GM12891 (cell line): ENCODE results near the gene SPATS2.

Source experiments
- PAX5 ChIP-seq: IDR thresholded peaks from 2 replicates; pipeline ENCODE4 v1.6.1; 2011; ENCODE audit warnings: low read length, moderate library complexity, mild to moderate bottlenecking; ENCODE audit not compliant: insufficient read depth, severe bottlenecking
- POLR2A ChIP-seq: IDR thresholded peaks from 2 replicates; pipeline ENCODE4 v1.6.1; 2011; ENCODE audit warnings: low read depth, low read length, control low read depth
- POLR2AphosphoS5 ChIP-seq: IDR thresholded peaks from 2 replicates; pipeline ENCODE4 v1.6.1; 2011; ENCODE audit warnings: low read depth, low read length, control low read depth
- POU2F2 ChIP-seq: IDR thresholded peaks from 2 replicates; pipeline ENCODE4 v1.6.1; 2011; ENCODE audit warnings: low read depth, mild to moderate bottlenecking, control low read depth, low read length, moderate library complexity
- SPI1 ChIP-seq: IDR thresholded peaks from 2 replicates; pipeline ENCODE4 v1.6.1; 2011; ENCODE audit warnings: low read depth, low read length, control low read depth

- TF ChIP-seq POLR2A (no peak), POLR2AphosphoS5 (no peak), POU2F2 (no peak), PAX5 (no peak), SPI1 (no peak)
Observed at GRCh38 chr12:49368240-49368600, 958 bp downstream of the SPATS2 start.
